ENCODE measurements around the gene DPP6.
"Not testable (repeated sequence)": the region's sequence is repeated elsewhere in the genome, so short reads cannot be mapped to it uniquely, and the experiment has no call there.

DPP6 gene

DNA sequence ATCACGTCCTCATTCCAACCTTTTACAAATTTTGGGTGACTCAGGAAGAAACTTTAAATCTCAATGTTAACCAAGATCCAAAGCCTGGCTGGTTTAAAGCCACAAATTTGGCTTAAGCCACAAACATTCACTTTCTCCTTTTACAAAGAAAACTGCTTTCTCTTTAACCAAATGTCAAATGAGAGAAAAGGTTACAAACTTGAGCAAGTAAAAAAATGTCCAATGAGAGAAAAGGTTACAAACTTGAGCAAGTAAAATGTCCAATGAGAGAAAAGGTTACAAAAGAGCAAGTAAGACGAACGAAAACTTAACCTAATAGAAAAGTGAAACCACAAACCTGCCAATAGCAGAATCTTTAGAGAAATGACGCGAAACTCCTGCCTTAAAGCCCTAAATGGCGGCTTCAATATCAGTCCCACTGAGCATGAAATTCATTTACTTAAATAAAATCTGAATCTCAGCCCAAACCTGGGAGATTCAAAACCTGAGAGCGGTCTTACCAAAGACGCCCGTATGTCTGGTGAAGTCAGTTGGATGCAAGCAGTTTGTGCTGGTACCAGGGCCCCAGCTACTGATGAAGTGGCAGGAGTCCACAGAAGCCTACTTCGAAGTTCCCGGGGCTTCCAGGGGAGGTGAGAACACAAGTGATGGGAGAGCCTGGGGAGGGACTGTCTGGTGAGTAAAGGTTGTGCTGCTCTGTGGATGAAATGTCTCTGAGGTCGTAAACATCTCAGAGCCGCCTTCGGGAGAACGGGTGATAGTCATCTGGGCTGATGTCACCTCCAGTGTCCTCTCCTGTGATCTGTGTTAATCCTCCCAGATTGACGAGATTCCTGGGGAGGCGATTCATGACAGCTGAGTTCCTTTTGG lies 876.2 kb downstream of the DPP6 start:
- peak; percentile 90 to 92 for DNase-seq (ENCODE audit: low read depth in 2 of 2)

DNA sequence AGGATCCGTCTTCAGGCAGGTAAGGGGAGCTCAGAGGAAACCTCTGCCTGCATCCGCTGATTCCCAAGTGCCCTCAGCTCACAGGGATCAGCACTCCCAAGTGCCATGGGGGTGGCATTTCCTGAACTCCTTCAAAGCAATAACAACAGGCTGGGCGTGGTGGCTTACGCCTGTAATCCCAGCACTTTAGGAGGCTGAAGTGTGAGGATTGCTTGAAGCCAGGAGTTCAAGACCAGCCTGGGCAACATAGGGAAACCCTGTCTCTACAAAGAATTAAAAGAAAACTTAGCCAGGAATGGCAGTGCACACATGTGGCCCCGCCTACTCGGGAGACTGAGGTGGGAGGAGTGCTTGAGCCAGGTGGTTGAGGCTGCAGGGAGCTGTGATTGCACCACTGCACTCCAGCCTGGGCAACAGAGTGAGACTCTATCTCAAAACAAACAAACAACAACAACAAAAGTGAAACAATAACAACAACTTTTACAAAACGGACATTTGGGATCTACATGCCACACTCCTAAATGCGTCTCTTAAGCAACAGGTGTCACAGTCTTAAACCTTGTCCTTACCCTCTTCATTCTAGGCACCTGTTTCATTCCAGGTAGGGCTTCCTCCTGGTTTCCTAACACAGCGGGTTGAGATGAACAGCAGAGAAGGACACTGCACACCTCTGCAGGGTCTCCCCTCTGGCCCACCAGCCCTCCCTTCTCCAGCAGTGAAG lies 877.0 kb downstream of the DPP6 start:
- no peak for DNase-seq (ENCODE audit: low read depth in 2 of 2)

DNA sequence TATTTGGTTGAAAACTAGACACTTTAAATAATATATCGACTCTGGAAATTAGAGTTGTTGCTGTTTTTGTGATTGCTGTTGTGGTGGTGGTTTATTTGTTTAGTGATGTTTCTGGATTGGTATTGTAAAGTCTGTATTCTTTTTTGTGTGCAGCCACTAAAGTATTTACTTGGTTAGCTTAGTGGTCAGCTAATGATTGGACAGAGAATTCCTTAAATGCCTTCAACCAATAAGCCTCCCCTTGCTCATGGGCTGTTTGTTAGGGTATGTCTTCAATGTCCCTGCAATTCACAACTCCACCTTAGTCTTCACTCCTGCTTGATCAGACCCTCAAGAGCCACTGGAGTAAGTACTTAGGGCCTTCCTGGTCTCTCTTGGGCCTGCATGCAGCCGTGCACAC lies 879.7 kb downstream of the DPP6 start:
- no peak for DNase-seq (ENCODE audit: low read depth in 2 of 2)

DNA sequence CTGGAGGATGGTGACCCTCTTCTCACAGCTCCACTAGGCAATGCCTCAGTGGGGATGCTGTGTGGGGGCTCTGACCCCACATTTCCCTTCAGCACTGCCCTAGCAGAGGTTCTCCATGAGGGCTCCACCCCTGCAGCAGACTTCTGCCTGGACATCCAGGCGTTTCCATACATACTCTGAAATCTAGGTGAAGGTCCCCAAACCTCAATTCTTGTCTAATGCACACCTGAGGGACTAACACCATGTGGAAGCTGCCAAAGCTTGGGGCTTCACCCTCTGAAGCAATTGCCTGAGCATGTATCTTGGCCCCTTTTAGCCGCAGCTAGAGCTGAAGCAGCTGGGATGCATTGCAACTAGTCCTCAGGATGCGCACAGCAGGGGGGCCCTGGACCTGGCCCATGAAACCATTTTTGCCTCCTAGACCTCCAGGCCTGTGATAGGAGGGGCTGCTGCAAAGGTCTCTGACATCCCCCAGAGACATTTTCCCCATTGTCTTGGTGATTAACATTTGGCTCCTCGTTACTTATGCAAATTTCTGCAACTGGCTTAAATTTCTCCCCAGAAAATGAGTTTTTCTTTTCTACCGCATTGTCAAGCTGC lies 882.3 kb downstream of the DPP6 start:
- not testable (repeated sequence) for DNase-seq (ENCODE audit: low read depth in 2 of 2)

DNA sequence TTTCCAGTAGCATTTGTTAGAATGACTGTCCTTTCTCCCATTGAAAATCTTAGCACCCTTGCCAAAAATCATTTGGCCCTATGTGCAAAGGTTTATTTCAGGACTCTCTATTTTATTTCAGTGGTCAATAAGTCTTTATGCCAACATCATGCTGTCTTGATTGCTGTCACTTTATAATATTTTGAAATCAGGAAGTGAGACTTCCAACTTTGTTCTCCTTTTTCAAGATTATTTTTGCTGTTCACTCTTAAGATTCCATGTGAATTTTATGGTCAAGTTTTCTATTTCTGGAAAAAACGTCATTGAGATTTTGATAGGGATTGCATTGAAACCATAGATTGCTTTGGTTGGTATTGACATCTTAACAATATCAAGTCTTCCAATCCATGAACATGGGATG lies 885.6 kb downstream of the DPP6 start:
- no peak for DNase-seq (ENCODE audit: low read depth in 2 of 2)

DNA sequence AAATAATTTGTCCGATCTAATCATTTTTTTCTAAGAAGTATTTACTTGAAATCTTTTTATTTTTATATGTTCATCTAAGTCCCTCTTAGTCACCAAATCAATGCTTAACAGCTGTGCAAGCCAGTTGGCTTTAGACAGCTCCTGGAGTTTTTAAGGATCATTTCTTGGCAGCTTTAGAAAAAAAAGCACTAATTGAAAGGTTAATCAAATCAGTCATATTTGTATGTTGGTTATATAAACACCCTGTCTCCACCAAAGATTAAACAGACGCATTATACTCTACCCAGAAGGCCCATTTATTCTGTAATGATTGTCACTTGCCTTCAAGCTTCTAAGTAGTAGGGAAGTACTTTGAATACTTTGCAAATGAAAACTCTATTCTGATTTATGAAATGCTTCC lies 890.5 kb downstream of the DPP6 start:
- DNase-seq (ENCODE audit: low read depth in 2 of 2) = no peak

Measured in fibroblast of skin of left biceps (primary cell).